GM21447 (cell line): ENCODE data around the gene TMEM191B.
"Not testable (repeated sequence)": the region's sequence is repeated elsewhere in the genome, so short reads cannot be mapped to it uniquely, and the experiment has no call there.

ENCODE experiments used
- ATAC-seq: cut with Tn5 transposase; IDR thresholded peaks from one replicate; pipeline ENCODE4 v1.9.1; 2021; ENCODE audit not compliant: unreplicated experiment

Gene TMEM191B

GRCh38 chr22:18527752-18528596 is at the start of gene TMEM191B:
Gene TMEM191B (plus strand): TSS chr22:18527802. CDS start chr22:18527981, 179 bp downstream.
- peak; percentile 24 for ATAC-seq

- not testable (repeated sequence) for ATAC-seq
Measured at GRCh38 chr22:18496227-18496626, 31.4 kb upstream of the TMEM191B start.

- ATAC-seq = not testable (repeated sequence)
Measured at GRCh38 chr22:18511327-18511726, 16.3 kb upstream of the TMEM191B start.

GRCh38 chr22:18512378-18512777 is 15.2 kb upstream of the TMEM191B start:
- not testable (repeated sequence) for ATAC-seq

- ATAC-seq = not testable (repeated sequence)
Measured at GRCh38 chr22:18513454-18513853, 14.1 kb upstream of the TMEM191B start.

- not testable (repeated sequence) for ATAC-seq
Measured at GRCh38 chr22:18518061-18518460, 9.5 kb upstream of the TMEM191B start, which contains the start of gene GGTLC3. Gene GGTLC3 (minus strand): TSS chr22:18518161. CDS start chr22:18517897, 264 bp downstream.

- ATAC-seq = not testable (repeated sequence)
Measured at GRCh38 chr22:18522762-18523161, 4.8 kb upstream of the TMEM191B start.

- ATAC-seq = not testable (repeated sequence)
Measured at GRCh38 chr22:18523328-18523727, 4.3 kb upstream of the TMEM191B start.

- peak; percentile 68 for ATAC-seq
Measured at GRCh38 chr22:18528597-18529415, 1.2 kb downstream of the TMEM191B start.

- not testable (repeated sequence) for ATAC-seq
Measured at GRCh38 chr22:18529416-18530145, 2.0 kb downstream of the TMEM191B start.

GRCh38 chr22:18533633-18534032 is 6.0 kb downstream of the TMEM191B start:
- not testable (repeated sequence) for ATAC-seq

- not testable (repeated sequence) for ATAC-seq
Measured at GRCh38 chr22:18534315-18534714, 6.7 kb downstream of the TMEM191B start.

GRCh38 chr22:18539994-18540393 is 12.4 kb downstream of the TMEM191B start:
- ATAC-seq = not testable (repeated sequence)

- ATAC-seq = not testable (repeated sequence)
Measured at GRCh38 chr22:18543400-18543799, 15.8 kb downstream of the TMEM191B start.

- ATAC-seq = not testable (repeated sequence)
Measured at GRCh38 chr22:18544615-18545014, 17.0 kb downstream of the TMEM191B start.

GRCh38 chr22:18549458-18550179 is 22.0 kb downstream of the TMEM191B start:
- ATAC-seq = not testable (repeated sequence)

GRCh38 chr22:18551046-18551445 is 23.4 kb downstream of the TMEM191B start:
- not testable (repeated sequence) for ATAC-seq

- not testable (repeated sequence) for ATAC-seq
Measured at GRCh38 chr22:18552839-18553597, 25.4 kb downstream of the TMEM191B start.
